GM19238 (cell line): Measurements from ENCODE around the gene TMEM184C.

ENCODE experiments used
- DNase-seq: peaks from one replicate; pipeline ENCODE4 v3.0.0; 2011; ENCODE audit warnings: low spot score; ENCODE audit not compliant: insufficient read length

The TMEM184C gene

GRCh38 chr4:147599206-147599605 lies 18.0 kb upstream of the TMEM184C start:
- DNase-seq, result no peak

GRCh38 chr4:147599769-147600168 lies 17.4 kb upstream of the TMEM184C start:
- no peak for DNase-seq

- DNase-seq, result no peak
These were observed 11.7 kb upstream of the TMEM184C start for GRCh38 chr4:147605499-147605898.

- no peak for DNase-seq
These were observed 9.7 kb upstream of the TMEM184C start for GRCh38 chr4:147607471-147607870.

- DNase-seq, result no peak
These were observed 6.5 kb upstream of the TMEM184C start for GRCh38 chr4:147610686-147611085.

- no peak for DNase-seq
These were observed 386 bp upstream of the TMEM184C start for GRCh38 chr4:147616849-147617172.

- DNase-seq, result no peak
These were observed 869 bp downstream of the TMEM184C start for GRCh38 chr4:147617841-147618691.

GRCh38 chr4:147620315-147620714 lies 3.1 kb downstream of the TMEM184C start:
- no peak for DNase-seq

- no peak for DNase-seq
These were observed 8.5 kb downstream of the TMEM184C start for GRCh38 chr4:147625733-147626132.

GRCh38 chr4:147626903-147627302 lies 9.7 kb downstream of the TMEM184C start:
- DNase-seq, result no peak

GRCh38 chr4:147628415-147628814 lies 11.2 kb downstream of the TMEM184C start:
- no peak for DNase-seq

GRCh38 chr4:147629783-147630730 lies 12.9 kb downstream of the TMEM184C start:
- DNase-seq, result no peak

GRCh38 chr4:147633113-147633512 lies 15.9 kb downstream of the TMEM184C start:
- DNase-seq, result no peak

GRCh38 chr4:147633643-147634042 lies 16.4 kb downstream of the TMEM184C start:
- DNase-seq, result no peak

GRCh38 chr4:147635348-147635747 lies 18.2 kb downstream of the TMEM184C start:
- DNase-seq, result no peak

- no peak for DNase-seq
These were observed 21.2 kb downstream of the TMEM184C start for GRCh38 chr4:147638365-147638764.

- DNase-seq, result no peak
These were observed 21.7 kb downstream of the TMEM184C start for GRCh38 chr4:147638942-147639341.

GRCh38 chr4:147639388-147639787 lies 22.2 kb downstream of the TMEM184C start:
- DNase-seq, result no peak

GRCh38 chr4:147640331-147640730 lies 23.1 kb downstream of the TMEM184C start:
- no peak for DNase-seq

- no peak for DNase-seq
These were observed 26.4 kb downstream of the TMEM184C start for GRCh38 chr4:147643616-147644015.

GRCh38 chr4:147644471-147644870 lies 27.3 kb downstream of the TMEM184C start:
- no peak for DNase-seq

GRCh38 chr4:147645099-147645498 lies 27.9 kb downstream of the TMEM184C start:
- DNase-seq, result no peak
